ENCODE data around the gene CHRNB1.

GRCh38 chr17:7411427-7411750, 33.5 kb upstream of the CHRNB1 start:
- TF ChIP-seq POLR2AphosphoS5 (IDR thresholded peaks at IDR 0.05) (no peak), CTCF (IDR thresholded peaks at IDR 0.05) (no peak)
